Body of pancreas (tissue), 4 donors: ENCODE measurements around the gene LAMA5. TPM values are rescaled to one million over a fixed set of nuclear protein-coding genes. Genes with fewer than 3 reads are reported as not detected.

Experiments used
- ATAC-seq: fragments of 150-250 bp; one replicate; pipeline ENCODE4 v1.9.1; 2016
- DNase-seq, 4 donors: peaks; one replicate each; pipeline ENCODE4 v3.0.0-alpha.2; 2019
- H3K27ac ChIP-seq, 4 donors: fragments of 200-600 bp; sonication (generic); 1 replicate in 3 of 4; 2 replicates in 1 of 4; pipeline versions ENCODE4 v1.5.1 to v1.6.1; 2016 to 2019; ENCODE audit warnings: mild to moderate bottlenecking in 1 of 4, mixed read lengths in 1 of 4, moderate library complexity in 1 of 4
- H3K27me3 ChIP-seq, 2 donors: fragments of 200-600 bp; sonication (generic); one replicate each; pipeline ENCODE4 v1.6.0; 2016; ENCODE audit warnings: mild to moderate bottlenecking in 1 of 2
- H3K36me3 ChIP-seq, 2 donors: fragments of 200-600 bp; sonication (generic); replicated peaks in 1 of 2; 2 replicates each; pipeline ENCODE4 v1.5.1; 2016; ENCODE audit warnings: low read depth in 2 of 2; ENCODE audit not compliant: insufficient read depth in 1 of 2
- H3K4me1 ChIP-seq: fragments of 200-600 bp; sonication (generic); one replicate; pipeline ENCODE4 v1.6.0; 2016
- H3K4me3 ChIP-seq, 2 donors: fragments of 200-600 bp; sonication (generic); 1 replicate in 1 of 2; 2 replicates in 1 of 2; pipeline ENCODE4 v1.5.1; 2016 to 2019
- H3K9me3 ChIP-seq, 3 donors: fragments of 200-600 bp; sonication (generic); 1 replicate in 2 of 3; 2 replicates in 1 of 3; pipeline ENCODE4 v1.5.1; 2016
- CTCF ChIP-seq, 7 experiments: fragments of 450-650 bp in 4 of 7; fragments of 200-600 bp in 3 of 7; sonication (generic) in 3 of 7; IDR thresholded peaks; one replicate each; pipeline ENCODE4 v1.5.1; 2016 to 2019; ENCODE audit warnings: antibody characterized with exemption in 7 of 7
- POLR2A ChIP-seq, 3 donors: fragments of 450-650 bp; IDR thresholded peaks; one replicate each; pipeline ENCODE4 v1.6.1; 2016; ENCODE audit warnings: antibody characterized with exemption in 3 of 3, mild to moderate bottlenecking in 2 of 3
- WGBS, 2 donors: methylation state at CpG; one replicate each; pipeline ENCODE4 v1.1.5; 2017; 5-methylcytosine and 5-hydroxymethylcytosine counted together
- intact Hi-C: fragments of 100-400 bp; cut with DNase I; formaldehyde crosslinking; loops from one replicate; pipeline ENCODE4 v1.15.1; 2023
- total RNA-seq, 2 donors: library from RNA; depleted of rRNA; stranded (reverse); fragments of >200 nt; gene quantifications; one replicate each; pipeline ENCODE4 v1.1.0, GENCODE V29; 2016

The LAMA5 gene
- total RNA-seq, 2 donors from 2014 or later: 115 to 185 TPM

- Histone ChIP-seq H3K36me3 (no peaks in the 10 kb centered on the region), H3K27ac (no peak overlapping the region), H3K27me3 (no peaks in the 10 kb centered on the region), H3K9me3 (no peaks in the 10 kb centered on the region), H3K4me1 (no peaks in the 10 kb centered on the region), H3K4me3 (no peak overlapping the region)
- 72 to 77% methylated on average over 7 of the region's 7 CpGs for whole genome bisulfite sequencing, 2 donors
- intact Hi-C loops: no loop called here
- ATAC-seq (no peak), DNase-seq (no peak)
- no peak for TF ChIP-seq CTCF (IDR thresholded peaks at IDR 0.05)
- TF ChIP-seq POLR2A (IDR thresholded peaks at IDR 0.05): no peak
Measured at GRCh38 chr20:62400021-62400420, 32.9 kb upstream of the LAMA5 start.

DNA sequence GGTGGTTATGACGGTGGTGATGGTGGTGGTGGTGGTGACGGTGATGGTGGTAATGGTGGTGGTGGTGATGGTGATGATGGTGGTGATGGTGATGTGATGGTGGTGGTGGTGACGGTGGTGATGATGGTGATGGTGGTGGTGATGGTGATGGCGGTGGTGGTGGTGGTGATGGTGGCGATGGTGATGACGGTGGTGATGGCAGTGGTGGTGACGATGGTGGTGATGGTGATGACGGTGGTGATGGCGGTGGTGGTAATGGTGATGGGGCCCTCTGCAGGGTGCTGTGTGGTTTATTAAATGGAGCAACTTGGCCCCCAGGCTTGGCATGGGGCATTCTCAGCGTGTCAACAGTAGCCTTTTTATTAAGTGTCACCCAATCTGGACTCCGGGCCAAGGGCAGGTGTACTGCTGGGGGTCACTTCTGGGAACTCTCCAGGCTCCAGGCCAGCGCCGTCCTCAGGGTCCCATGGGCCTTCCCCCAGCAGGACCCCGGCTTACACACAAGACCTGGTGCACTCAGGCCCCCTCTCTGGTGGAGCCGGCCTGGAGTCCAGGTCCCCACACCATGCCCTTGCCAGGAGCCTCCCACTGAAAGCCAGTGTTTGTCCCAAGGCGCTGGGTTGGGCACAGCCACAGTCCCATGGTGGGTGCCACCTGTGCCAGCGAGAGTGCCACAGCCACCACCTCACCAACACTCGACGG is 31.2 kb upstream of the LAMA5 start:
- ATAC-seq (no peak), DNase-seq (no peak)
- Histone ChIP-seq H3K9me3 (no peaks in the 10 kb centered on the region), H3K4me3 (no peak overlapping the region), H3K27me3 (no peaks in the 10 kb centered on the region), H3K27ac (no peak overlapping the region), H3K4me1 (no peaks in the 10 kb centered on the region), H3K36me3 (no peaks in the 10 kb centered on the region)
- 93 to 95% methylated on average over 14 to 16 of the region's 19 CpGs for WGBS, 2 donors
- intact Hi-C loops: no loop called here
- TF ChIP-seq POLR2A (IDR thresholded peaks at IDR 0.05): no peak
- no peak for TF ChIP-seq CTCF (IDR thresholded peaks at IDR 0.05)

- WGBS, 2 donors: 90 to 92% methylated on average over 15 to 32 of the region's 35 CpGs
- ATAC-seq (no peak), DNase-seq (no peak)
- H3K36me3 ChIP-seq: no peaks in the 10 kb centered on the region
- no peak overlapping the region for H3K4me3 ChIP-seq
- H3K4me1 ChIP-seq: no peaks in the 10 kb centered on the region
- H3K27me3 ChIP-seq: no peaks in the 10 kb centered on the region
- TF ChIP-seq POLR2A (IDR thresholded peaks at IDR 0.05) (no peak), CTCF (IDR thresholded peaks at IDR 0.05) (no peak)
- no peak overlapping the region for H3K27ac ChIP-seq
- intact Hi-C loops: no loop called here
- no peaks in the 10 kb centered on the region for H3K9me3 ChIP-seq
Measured at GRCh38 chr20:62396367-62397239, 29.5 kb upstream of the LAMA5 start.

DNA sequence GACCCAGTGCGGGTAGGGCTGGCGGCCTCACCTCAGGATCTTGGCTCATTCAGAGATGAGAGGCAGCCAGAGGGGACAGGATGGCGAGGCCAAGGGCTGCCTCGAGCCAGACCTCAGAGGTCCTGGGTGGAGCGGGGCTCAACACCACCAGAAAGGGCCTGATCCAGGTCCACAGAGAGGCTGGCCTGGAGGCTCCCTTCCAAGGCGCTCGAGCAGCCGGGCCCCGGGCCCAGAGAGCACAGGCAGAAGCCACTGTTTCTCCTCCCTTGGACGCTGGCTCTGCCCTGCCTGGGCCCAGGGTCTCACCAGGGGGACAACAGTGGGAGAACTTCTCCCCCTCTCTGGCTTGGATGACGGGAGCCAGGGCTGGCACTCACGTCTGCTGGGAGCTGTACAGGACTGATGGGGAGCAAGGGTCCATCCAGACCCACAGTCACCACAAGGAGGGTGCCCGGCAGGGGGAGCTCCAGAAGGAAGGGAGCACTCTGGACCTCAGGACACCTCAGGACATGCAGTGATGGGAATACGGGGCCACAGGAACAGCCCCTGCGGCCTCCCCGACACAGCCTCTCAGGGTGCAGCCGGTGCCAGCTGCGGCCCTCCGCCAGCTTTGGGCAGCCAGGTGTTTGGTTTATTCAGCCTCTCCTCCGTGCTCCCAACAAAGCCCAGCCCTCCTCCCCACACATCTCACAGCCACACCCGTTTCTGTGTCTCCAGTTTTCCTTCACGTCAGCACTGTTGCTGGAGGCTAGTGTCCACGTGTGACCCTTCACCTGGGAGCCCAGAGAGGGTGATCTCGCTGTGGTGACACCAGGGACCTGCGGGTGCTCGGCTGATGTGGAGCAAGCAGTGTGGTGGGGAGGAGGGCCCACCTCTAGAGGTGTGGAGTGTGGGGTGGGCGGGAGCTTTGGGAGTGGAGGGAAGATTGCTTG is 28.5 kb upstream of the LAMA5 start:
- TF ChIP-seq CTCF (IDR thresholded peaks at IDR 0.05) (no peak), POLR2A (IDR thresholded peaks at IDR 0.05) (no peak)
- H3K36me3 ChIP-seq: no peaks in the 10 kb centered on the region
- DNase-seq (no peak), ATAC-seq (no peak)
- H3K9me3 ChIP-seq: no peaks in the 10 kb centered on the region
- H3K27ac ChIP-seq: no peak overlapping the region
- no peak overlapping the region for H3K4me3 ChIP-seq
- 88 to 91% methylated on average over 7 to 27 of the region's 27 CpGs for WGBS, 2 donors
- H3K4me1 ChIP-seq: no peaks in the 10 kb centered on the region
- intact Hi-C loops: no loop called here
- no peaks in the 10 kb centered on the region for H3K27me3 ChIP-seq
